ENCODE data around the gene VAV2. TPM values are rescaled to one million over a fixed set of nuclear protein-coding genes. Genes with fewer than 3 reads are reported as not detected.

The VAV2 gene
- total RNA-seq, 1 donor from 2014 or later, result 24.4 TPM

GRCh38 chr9:134039386-134040175, 47.5 kb upstream of the VAV2 start:
- no peak overlapping the region for H3K4me3 Mint-ChIP-seq (ENCODE audit: unreplicated experiment)
- no peaks in the 10 kb centered on the region for H3K4me1 Mint-ChIP-seq (ENCODE audit: unreplicated experiment)
- TF ChIP-seq, protein P1, sequence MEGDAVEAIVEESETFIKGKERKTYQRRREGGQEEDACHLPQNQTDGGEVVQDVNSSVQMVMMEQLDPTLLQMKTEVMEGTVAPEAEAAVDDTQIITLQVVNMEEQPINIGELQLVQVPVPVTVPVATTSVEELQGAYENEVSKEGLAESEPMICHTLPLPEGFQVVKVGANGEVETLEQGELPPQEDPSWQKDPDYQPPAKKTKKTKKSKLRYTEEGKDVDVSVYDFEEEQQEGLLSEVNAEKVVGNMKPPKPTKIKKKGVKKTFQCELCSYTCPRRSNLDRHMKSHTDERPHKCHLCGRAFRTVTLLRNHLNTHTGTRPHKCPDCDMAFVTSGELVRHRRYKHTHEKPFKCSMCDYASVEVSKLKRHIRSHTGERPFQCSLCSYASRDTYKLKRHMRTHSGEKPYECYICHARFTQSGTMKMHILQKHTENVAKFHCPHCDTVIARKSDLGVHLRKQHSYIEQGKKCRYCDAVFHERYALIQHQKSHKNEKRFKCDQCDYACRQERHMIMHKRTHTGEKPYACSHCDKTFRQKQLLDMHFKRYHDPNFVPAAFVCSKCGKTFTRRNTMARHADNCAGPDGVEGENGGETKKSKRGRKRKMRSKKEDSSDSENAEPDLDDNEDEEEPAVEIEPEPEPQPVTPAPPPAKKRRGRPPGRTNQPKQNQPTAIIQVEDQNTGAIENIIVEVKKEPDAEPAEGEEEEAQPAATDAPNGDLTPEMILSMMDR (IDR thresholded peaks at IDR 0.05), result no peak
- no peak for DNase-seq (ENCODE audit: extremely low spot score, unreplicated experiment)
- peaks cover 8% of the 10 kb centered on the region for H3K9me3 Mint-ChIP-seq (ENCODE audit: unreplicated experiment)
- H3K36me3 Mint-ChIP-seq (ENCODE audit: unreplicated experiment), result peaks cover 62% of the 10 kb centered on the region
- no peak overlapping the region for H3K27ac Mint-ChIP-seq (ENCODE audit: unreplicated experiment)
- H3K27me3 Mint-ChIP-seq (ENCODE audit: unreplicated experiment), result no peaks in the 10 kb centered on the region

DNA sequence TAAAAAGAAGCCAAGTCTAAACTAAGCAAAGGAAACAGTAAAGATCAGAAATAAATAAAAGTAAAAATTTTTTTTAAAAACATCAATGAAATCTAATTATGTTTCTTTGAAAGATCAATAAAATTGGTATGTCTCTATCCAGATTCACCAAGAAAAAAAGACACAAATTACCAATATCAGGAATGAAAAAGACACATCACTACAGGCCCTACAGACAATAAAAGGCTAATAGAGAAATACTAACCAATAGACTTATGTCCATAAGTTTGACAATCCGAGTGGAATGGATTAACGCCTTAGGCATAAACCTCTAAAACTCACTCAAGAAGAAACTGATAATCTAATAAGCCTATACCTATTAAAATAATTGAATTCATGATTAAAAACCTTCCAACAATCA, 45.5 kb upstream of the VAV2 start:
- Mint-ChIP-seq H3K27me3 (ENCODE audit: unreplicated experiment) (no peaks in the 10 kb centered on the region), H3K4me3 (ENCODE audit: unreplicated experiment) (no peak overlapping the region), H3K4me1 (ENCODE audit: unreplicated experiment) (no peaks in the 10 kb centered on the region), H3K27ac (ENCODE audit: unreplicated experiment) (no peak overlapping the region), H3K36me3 (ENCODE audit: unreplicated experiment) (peaks cover 63% of the 10 kb centered on the region), H3K9me3 (ENCODE audit: unreplicated experiment) (peaks cover 8% of the 10 kb centered on the region)
- no peak for DNase-seq (ENCODE audit: extremely low spot score, unreplicated experiment)
- TF ChIP-seq, protein P1 (IDR thresholded peaks at IDR 0.05), result no peak

DNA sequence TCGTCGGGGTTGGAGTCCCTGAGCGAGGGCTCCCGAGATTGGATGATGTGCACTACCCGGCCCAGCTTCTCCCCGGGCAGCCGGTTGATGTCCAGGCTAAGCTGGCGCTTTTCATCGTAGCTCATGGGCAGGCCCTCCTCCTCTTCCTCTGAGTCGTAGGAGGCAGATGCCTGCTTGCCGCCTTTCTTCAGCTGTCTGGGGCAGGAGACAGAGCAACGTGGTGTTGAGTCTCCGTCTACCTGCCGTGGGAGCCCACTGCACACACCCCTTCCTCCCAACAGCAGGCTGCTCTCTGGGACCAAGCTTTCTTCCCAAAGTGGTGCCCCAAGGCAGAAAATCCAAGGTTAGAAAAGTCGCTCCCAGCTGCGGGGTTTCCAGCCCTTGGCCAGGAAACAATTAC, 44.0 kb upstream of the VAV2 start:
- H3K9me3 Mint-ChIP-seq (ENCODE audit: unreplicated experiment), result peaks cover 8% of the 10 kb centered on the region
- peak overlapping the region; percentile 31 for H3K27ac Mint-ChIP-seq (ENCODE audit: unreplicated experiment)
- H3K27me3 Mint-ChIP-seq (ENCODE audit: unreplicated experiment), result no peaks in the 10 kb centered on the region
- H3K36me3 Mint-ChIP-seq (ENCODE audit: unreplicated experiment), result peaks cover 64% of the 10 kb centered on the region
- no peak overlapping the region for H3K4me3 Mint-ChIP-seq (ENCODE audit: unreplicated experiment)
- TF ChIP-seq, protein P1 (IDR thresholded peaks at IDR 0.05), result no peak
- no peak for DNase-seq (ENCODE audit: extremely low spot score, unreplicated experiment)
- no peaks in the 10 kb centered on the region for H3K4me1 Mint-ChIP-seq (ENCODE audit: unreplicated experiment)

DNA sequence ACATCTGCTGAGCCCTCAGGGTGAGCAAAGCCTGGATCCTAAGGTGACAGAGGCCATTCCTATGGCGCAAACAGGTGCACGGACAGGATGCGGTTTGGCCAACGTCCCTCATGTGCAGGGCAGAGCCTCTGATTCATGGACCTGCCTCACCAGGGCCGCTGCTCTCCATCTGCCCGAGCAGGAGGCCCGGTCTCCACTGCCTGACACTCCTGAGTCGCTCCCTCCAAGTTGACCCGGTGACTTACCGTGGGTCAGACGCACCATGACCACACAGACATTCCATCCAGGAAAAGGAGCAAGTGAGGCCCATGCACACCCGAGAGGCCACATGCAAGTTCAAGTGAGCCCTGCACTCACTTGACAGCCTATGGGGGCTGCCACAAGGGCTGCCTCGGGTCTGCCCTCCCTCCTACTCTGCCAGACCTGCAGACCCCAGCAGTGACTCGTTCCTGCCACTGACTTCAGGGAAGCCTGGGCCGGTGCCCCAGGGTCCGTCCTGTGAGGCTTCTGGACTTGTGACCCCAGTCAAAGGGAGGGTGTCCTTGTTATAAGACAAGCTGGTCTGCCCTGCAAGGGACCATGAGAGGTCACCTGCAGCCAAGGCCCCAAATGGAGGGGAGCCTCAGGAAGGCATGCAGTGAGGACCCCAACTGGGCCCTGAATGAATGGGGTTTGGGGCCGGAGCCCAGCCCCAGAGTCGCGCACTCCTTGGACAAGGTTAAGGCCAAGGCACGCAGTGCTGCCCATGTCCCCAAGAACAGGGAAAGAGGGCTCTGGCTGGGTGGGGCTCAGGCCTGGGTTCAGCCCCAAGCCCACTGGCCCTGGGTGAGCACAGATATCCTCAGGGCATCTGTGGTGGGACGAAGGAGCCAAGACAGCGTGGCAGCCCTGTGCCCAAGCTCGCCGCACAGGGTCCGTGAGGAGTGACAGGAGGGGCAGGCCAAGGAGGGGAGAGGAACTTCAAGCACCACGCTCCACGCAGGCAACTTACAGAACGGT, 43.2 kb upstream of the VAV2 start:
- DNase-seq (ENCODE audit: extremely low spot score, unreplicated experiment), result no peak
- TF ChIP-seq, protein P1 (IDR thresholded peaks at IDR 0.05), result no peak
- H3K9me3 Mint-ChIP-seq (ENCODE audit: unreplicated experiment), result peaks cover 8% of the 10 kb centered on the region
- no peaks in the 10 kb centered on the region for H3K27me3 Mint-ChIP-seq (ENCODE audit: unreplicated experiment)
- no peak overlapping the region for H3K27ac Mint-ChIP-seq (ENCODE audit: unreplicated experiment)
- no peaks in the 10 kb centered on the region for H3K4me1 Mint-ChIP-seq (ENCODE audit: unreplicated experiment)
- H3K36me3 Mint-ChIP-seq (ENCODE audit: unreplicated experiment), result peaks cover 61% of the 10 kb centered on the region
- H3K4me3 Mint-ChIP-seq (ENCODE audit: unreplicated experiment), result no peak overlapping the region
